GM21390 (cell line): ENCODE results near the gene COL23A1.

ENCODE experiments used
- ATAC-seq: cut with Tn5 transposase; IDR thresholded peaks from one replicate; pipeline ENCODE4 v1.9.1; 2021; ENCODE audit not compliant: unreplicated experiment

Gene COL23A1

GRCh38 chr5:178407646-178408045, 182.5 kb downstream of the COL23A1 start:
- ATAC-seq, result no peak

GRCh38 chr5:178404987-178405386, 185.2 kb downstream of the COL23A1 start:
- ATAC-seq, result no peak

- ATAC-seq, result no peak
Measured at GRCh38 chr5:178403956-178404600, 186.1 kb downstream of the COL23A1 start.

GRCh38 chr5:178403351-178403750, 186.8 kb downstream of the COL23A1 start:
- ATAC-seq, result no peak

GRCh38 chr5:178399701-178400095, 190.5 kb downstream of the COL23A1 start:
- ATAC-seq, result no peak

- no peak for ATAC-seq
Measured at GRCh38 chr5:178398901-178399700, 191.1 kb downstream of the COL23A1 start.

- ATAC-seq, result no peak
Measured at GRCh38 chr5:178396796-178397720, 193.1 kb downstream of the COL23A1 start.

GRCh38 chr5:178394074-178394473, 196.1 kb downstream of the COL23A1 start:
- ATAC-seq, result no peak

GRCh38 chr5:178392931-178393394, 197.2 kb downstream of the COL23A1 start:
- ATAC-seq, result no peak

GRCh38 chr5:178392386-178392785, 197.8 kb downstream of the COL23A1 start:
- no peak for ATAC-seq

GRCh38 chr5:178391480-178391879, 198.7 kb downstream of the COL23A1 start:
- ATAC-seq, result no peak

GRCh38 chr5:178389796-178390195, 200.4 kb downstream of the COL23A1 start:
- no peak for ATAC-seq

GRCh38 chr5:178389026-178389729, 201.0 kb downstream of the COL23A1 start:
- ATAC-seq, result no peak

GRCh38 chr5:178388386-178389025, 201.7 kb downstream of the COL23A1 start:
- no peak for ATAC-seq

- ATAC-seq, result no peak
Measured at GRCh38 chr5:178387856-178388190, 202.4 kb downstream of the COL23A1 start.

- no peak for ATAC-seq
Measured at GRCh38 chr5:178387061-178387855, 202.9 kb downstream of the COL23A1 start.

- no peak for ATAC-seq
Measured at GRCh38 chr5:178386336-178386931, 203.8 kb downstream of the COL23A1 start.

GRCh38 chr5:178385496-178385890, 204.7 kb downstream of the COL23A1 start:
- ATAC-seq, result no peak

- no peak for ATAC-seq
Measured at GRCh38 chr5:178384816-178385495, 205.2 kb downstream of the COL23A1 start.
